AG08396 (cell line): ENCODE measurements around the gene CASP12.

Source experiments
- DNase-seq: peaks from one replicate; pipeline ENCODE4 v3.0.0; 2012; ENCODE audit warnings: low spot score, mixed read lengths

CASP12 gene

GRCh38 chr11:104892723-104893511 is 5.3 kb downstream of the CASP12 start:
- no peak for DNase-seq

- peak; percentile 16 for DNase-seq
These were observed 7.1 kb downstream of the CASP12 start for GRCh38 chr11:104891135-104891534.

- DNase-seq: no peak
These were observed 14.9 kb downstream of the CASP12 start for GRCh38 chr11:104883342-104883741.

- no peak for DNase-seq
These were observed 17.0 kb downstream of the CASP12 start for GRCh38 chr11:104881117-104881794.

GRCh38 chr11:104879514-104880190 is 18.6 kb downstream of the CASP12 start:
- no peak for DNase-seq

- DNase-seq: no peak
These were observed 21.3 kb downstream of the CASP12 start for GRCh38 chr11:104876861-104877431.

- no peak for DNase-seq
These were observed 21.9 kb downstream of the CASP12 start for GRCh38 chr11:104876324-104876723.

- no peak for DNase-seq
These were observed 25.0 kb downstream of the CASP12 start for GRCh38 chr11:104873252-104873651.

GRCh38 chr11:104872393-104872792 is 25.9 kb downstream of the CASP12 start:
- no peak for DNase-seq

GRCh38 chr11:104870910-104871309 is 27.4 kb downstream of the CASP12 start:
- no peak for DNase-seq

- DNase-seq: no peak
These were observed 31.4 kb downstream of the CASP12 start for GRCh38 chr11:104866815-104867214.

- no peak for DNase-seq
These were observed 39.1 kb downstream of the CASP12 start for GRCh38 chr11:104858882-104859775.

- DNase-seq: no peak
These were observed 41.7 kb downstream of the CASP12 start for GRCh38 chr11:104856607-104857006.

GRCh38 chr11:104855965-104856364 is 42.3 kb downstream of the CASP12 start:
- no peak for DNase-seq

GRCh38 chr11:104853276-104853675 is 45.0 kb downstream of the CASP12 start:
- DNase-seq: no peak

- no peak for DNase-seq
These were observed 45.4 kb downstream of the CASP12 start for GRCh38 chr11:104852811-104853210.

- no peak for DNase-seq
These were observed 52.0 kb downstream of the CASP12 start for GRCh38 chr11:104846216-104846615.

- DNase-seq: no peak
These were observed 53.8 kb downstream of the CASP12 start for GRCh38 chr11:104844451-104844850.

- no peak for DNase-seq
These were observed 55.0 kb downstream of the CASP12 start for GRCh38 chr11:104843150-104843836.

- no peak for DNase-seq
These were observed 56.2 kb downstream of the CASP12 start for GRCh38 chr11:104841973-104842525.

- DNase-seq: no peak
These were observed 57.1 kb downstream of the CASP12 start for GRCh38 chr11:104841185-104841584.
